HPDE6-E6E7 (cell line): ENCODE measurements around the gene ANTXR1.
"Not testable (repeated sequence)": the region's sequence is repeated elsewhere in the genome, so short reads cannot be mapped to it uniquely, and the experiment has no call there.

ENCODE experiments used
- DNase-seq: peaks from one replicate; pipeline ENCODE4 v3.0.0; 2011; ENCODE audit warnings: missing footprints; ENCODE audit errors: extremely low spot score

ANTXR1 gene

DNA sequence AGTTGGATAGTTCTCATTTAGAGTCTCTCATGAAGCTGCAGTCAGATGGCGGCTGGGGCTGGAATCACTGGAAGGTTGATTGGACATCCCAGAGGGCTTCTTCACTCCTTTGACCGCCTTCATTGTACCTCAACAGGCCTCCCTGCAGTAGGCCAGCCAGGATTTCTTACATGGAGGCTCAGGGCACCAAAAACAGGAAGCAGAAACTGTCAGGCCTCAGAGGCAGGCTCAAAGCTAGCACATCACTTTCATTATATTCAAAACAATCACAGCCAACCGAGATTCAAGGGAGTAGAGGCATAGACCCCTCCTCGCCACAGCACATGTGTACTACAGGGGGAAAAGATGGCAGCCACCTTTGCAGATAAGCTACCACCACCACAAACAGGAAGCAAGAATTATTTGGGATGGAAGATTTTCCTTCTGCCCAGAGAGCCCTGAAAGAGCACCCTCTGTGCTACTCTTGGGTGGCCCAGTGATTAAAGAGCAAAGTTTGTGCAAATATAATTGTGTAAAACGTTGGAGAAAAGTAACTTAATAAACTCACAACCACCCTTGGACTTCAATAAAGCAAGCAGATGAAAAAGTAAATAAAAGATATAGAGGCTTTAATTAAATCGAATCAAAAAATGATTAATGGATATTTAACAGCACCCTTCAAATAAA, 218.8 kb downstream of the ANTXR1 start:
- no peak for DNase-seq

- DNase-seq, result not testable (repeated sequence)
These were observed 222.9 kb downstream of the ANTXR1 start for GRCh38 chr2:69235835-69236234.

GRCh38 chr2:69237070-69237670, 224.2 kb downstream of the ANTXR1 start:
- no peak for DNase-seq

DNA sequence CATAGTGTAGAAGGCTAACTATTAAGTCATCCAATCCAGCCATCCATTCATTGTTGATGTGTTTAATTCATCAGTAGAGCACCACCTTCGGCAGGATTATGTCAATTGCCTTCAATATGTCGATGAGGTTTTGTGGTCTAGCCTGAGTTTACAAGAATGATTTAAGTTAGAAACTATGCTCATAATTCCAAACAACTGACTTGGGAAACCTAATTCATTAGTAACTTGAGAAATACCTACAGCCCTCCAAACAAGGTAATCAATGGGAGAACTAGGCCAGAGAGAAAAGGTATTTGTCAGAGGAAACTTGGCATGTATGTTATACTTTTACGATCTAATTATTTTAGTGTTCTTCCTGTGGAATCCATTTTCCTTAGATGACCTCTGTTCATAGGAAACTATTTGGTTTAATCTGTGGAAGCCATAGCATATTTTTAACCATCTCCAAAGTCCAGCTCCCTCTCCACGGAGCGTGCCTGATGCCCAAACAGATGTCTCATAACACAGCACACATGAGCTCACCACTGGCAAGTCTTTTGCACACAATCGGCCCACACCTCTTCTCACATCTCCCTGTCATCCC, 225.6 kb downstream of the ANTXR1 start:
- DNase-seq, result no peak

- no peak for DNase-seq
These were observed 228.1 kb downstream of the ANTXR1 start for GRCh38 chr2:69241093-69241492.

DNA sequence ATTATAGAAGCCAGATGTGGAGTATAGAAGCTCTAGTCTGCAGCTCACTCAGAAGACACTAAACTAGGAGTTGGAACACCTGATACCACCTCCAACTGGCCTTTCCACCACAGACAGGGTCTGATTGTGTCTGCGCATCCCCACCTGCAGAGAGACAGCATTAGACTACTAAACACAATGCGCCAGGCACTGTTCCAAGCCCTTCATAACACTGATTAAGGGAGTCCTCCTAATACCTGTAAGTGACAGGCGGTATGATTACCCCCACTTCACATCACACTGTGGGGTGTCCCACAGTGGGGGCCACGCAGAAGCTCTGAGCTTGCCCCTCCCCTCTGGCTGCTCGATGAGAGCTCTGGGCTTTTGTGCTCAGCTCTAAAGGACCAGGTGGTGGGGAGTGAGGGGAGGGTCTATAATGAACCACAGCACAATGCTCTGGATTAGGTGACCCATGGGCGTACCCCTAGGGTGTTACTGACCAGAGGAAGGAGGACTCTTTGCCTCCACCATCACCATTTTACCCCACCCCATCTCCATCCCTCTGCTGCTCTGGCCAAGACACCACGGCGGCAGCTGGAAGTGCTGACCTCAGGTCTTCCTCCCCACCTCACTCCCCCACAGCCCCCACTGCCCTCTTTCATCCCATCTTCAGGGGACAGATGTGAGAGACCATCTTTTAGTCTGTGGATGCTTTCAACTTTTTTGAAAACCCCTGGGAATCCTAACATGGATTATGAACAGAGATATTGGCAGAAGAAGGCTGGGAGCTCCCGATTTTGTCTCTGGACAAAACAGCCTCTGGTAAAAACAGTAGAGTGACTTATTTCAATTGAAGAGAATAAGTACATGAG, 228.9 kb downstream of the ANTXR1 start:
- DNase-seq, result no peak

GRCh38 chr2:69242651-69243051, 229.7 kb downstream of the ANTXR1 start:
- DNase-seq, result no peak

- no peak for DNase-seq
These were observed 230.7 kb downstream of the ANTXR1 start for GRCh38 chr2:69243652-69244051.

DNA sequence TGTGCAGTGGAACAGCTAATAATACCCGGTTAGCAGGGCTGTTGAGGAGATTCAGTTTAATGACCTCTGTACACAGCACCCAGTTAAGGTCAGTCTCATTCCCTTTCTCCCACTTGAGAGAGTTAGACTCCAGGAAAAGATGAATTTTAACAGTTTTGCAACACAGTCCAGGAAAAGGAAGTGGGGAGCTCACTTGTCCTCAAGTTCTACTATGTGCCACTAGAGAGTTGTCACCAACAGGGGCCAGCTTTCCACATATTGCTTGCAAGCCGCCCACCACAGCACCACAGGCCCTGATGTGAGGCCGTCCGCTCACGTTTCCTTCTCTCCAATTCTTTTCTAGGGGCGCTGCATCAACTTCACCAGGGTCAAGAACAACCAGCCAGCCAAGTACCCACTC, 231.9 kb downstream of the ANTXR1 start:
- no peak for DNase-seq

GRCh38 chr2:69247583-69247982, 234.6 kb downstream of the ANTXR1 start:
- no peak for DNase-seq

DNA sequence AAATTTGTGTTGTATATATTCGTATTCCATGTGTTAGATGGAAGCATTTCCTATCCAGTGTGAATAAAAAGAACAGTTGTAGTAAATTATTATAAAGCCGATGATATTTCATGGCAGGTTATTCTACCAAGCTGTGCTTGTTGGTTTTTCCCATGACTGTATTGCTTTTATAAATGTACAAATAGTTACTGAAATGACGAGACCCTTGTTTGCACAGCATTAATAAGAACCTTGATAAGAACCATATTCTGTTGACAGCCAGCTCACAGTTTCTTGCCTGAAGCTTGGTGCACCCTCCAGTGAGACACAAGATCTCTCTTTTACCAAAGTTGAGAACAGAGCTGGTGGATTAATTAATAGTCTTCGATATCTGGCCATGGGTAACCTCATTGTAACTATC, 235.3 kb downstream of the ANTXR1 start:
- DNase-seq, result no peak

DNA sequence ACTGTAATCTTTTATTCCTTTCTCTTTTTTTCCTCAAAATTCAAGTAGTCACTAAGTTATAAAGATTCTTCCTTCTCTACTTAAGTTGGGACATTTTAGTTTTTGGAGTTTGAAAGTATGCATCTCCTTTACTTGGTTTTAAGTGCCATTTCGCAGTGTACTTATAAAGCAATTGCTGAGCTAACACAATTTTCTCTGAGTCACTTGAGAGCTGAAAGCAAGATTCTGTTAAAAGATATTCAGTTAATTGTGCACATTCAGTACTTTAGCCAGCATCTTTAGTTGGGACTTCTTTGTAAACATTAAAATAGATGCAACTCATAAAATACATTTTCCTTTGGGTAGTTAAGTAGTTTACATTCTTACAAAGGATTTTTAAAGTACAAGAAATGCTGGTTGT, 238.0 kb downstream of the ANTXR1 start:
- DNase-seq, result no peak

DNA sequence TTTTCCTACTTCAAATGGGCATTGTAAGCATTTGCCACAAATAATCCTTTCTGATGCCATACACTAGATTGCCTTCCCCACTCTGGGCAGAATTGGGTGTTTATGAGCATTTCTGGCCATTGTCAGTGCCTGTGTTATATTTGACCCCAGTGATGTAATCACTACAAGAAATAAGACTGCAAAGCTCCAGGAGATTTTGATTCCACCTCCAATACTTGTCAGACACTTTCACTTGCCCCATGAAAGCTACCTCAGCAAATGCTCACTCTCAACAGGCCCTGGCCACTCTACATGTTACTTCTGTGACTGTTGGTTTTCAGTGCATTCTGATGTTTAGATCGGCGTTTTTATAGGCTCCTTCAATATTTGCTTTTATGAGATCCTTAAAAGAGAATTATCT, 239.0 kb downstream of the ANTXR1 start:
- no peak for DNase-seq

GRCh38 chr2:69253112-69253511, 240.1 kb downstream of the ANTXR1 start:
- DNase-seq, result no peak

- peak; percentile 60 for DNase-seq
These were observed 240.8 kb downstream of the ANTXR1 start for GRCh38 chr2:69253611-69254301.

DNA sequence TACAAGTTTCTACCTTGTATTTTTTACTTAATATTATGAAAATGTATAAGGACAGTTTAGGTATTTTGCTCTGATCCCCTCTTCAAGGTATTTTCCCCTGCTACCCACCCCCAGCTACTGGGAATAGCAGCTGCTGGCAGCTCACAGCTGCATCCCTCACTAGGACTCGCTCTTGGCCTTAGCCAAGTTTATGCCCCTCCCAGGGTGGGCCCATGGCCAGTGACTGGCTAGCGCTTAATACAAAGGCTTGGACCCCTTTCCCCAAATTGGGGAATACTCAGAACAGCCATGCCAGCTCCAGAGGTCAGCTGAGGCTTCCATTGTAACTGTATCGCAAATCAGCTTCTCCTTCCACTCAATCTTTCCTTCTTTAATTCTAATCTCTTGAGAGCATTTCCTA, 242.8 kb downstream of the ANTXR1 start:
- DNase-seq, result no peak

GRCh38 chr2:69259994-69260591, 247.1 kb downstream of the ANTXR1 start:
- not testable (repeated sequence) for DNase-seq

- no peak for DNase-seq
These were observed 247.7 kb downstream of the ANTXR1 start for GRCh38 chr2:69260666-69261065.

DNA sequence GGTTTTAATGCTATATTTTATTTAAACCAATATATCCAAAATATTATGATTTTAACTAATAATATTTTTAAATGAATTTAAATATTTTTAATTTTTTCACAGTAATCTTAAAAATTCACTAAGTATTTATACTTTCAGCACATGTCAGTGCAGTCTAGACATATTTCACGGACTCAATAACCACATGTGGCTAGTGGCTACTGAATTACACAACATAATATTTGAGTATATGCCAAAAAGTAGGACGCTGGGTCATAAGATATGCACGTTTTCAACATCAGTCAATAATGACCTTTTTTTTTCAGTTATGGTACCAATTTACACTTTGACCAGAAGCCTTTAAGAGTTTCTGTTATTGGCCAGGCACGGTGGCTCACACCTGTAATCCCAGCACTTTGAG, 256.4 kb downstream of the ANTXR1 start:
- DNase-seq, result no peak

DNA sequence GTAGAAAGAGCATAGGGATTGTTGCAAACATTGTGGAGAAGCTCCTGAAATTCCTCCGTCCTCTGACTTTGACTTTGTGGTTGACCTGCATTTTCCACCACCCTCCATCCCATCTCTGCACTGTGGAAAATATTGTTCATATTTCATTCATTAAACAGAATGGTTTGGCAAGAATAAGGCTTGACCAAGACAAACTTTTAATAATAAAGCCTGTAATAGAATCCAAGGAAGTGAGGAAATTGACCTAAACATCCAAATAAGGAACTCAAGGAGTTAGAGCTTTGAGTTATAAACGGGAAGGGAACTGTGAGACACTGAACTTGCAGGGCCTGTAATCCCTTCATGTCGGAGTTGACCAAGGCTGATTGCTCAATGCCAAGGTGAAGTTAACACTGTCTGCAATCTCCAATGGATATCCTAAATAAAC, 258.9 kb downstream of the ANTXR1 start:
- DNase-seq, result no peak

GRCh38 chr2:69272803-69273471, 260.0 kb downstream of the ANTXR1 start:
- no peak for DNase-seq
